Sigmoid colon (tissue), 7 donors: ENCODE measurements around the gene ARL10. TPM values are rescaled to one million over a fixed set of nuclear protein-coding genes. Genes with fewer than 3 reads are reported as not detected.

Experiments
- DNase-seq: peaks from one replicate; pipeline ENCODE4 v3.0.0-alpha.2; 2019
- H3K27ac ChIP-seq, 4 donors: fragments of 200-600 bp; sonication (generic); one replicate each; pipeline ENCODE4 v1.5.1; 2016 to 2019; ENCODE audit warnings: mild to moderate bottlenecking in 1 of 4
- H3K27me3 ChIP-seq, 3 donors: fragments of 200-600 bp; sonication (generic); one replicate each; pipeline ENCODE4 v1.5.1; 2019; ENCODE audit warnings: mild to moderate bottlenecking in 1 of 3
- H3K36me3 ChIP-seq, 4 donors: fragments of 200-600 bp; sonication (generic); one replicate each; pipeline ENCODE4 v1.5.1; 2016 to 2019
- H3K4me1 ChIP-seq, 4 donors: fragments of 200-600 bp; sonication (generic); one replicate each; pipeline ENCODE4 v1.5.1; 2017 to 2019
- H3K4me3 ChIP-seq, 4 donors: fragments of 200-600 bp; sonication (generic); one replicate each; pipeline ENCODE4 v1.5.1; 2017 to 2019; ENCODE audit warnings: mild to moderate bottlenecking in 2 of 4, moderate library complexity in 1 of 4
- H3K9me3 ChIP-seq, 4 donors: fragments of 200-600 bp in 3 of 4; sonication (generic) in 3 of 4; one replicate each; pipeline versions ENCODE4 v1.5.1 to v1.6.1; 2013 to 2019
- CTCF ChIP-seq, 4 experiments: fragments of 450-650 bp in 3 of 4; fragments of 200-600 bp in 1 of 4; IDR thresholded peaks; one replicate each; pipeline ENCODE4 v1.5.1; 2016 to 2019; ENCODE audit warnings: antibody characterized with exemption in 4 of 4, mild to moderate bottlenecking in 3 of 4, moderate library complexity in 2 of 4
- EP300 ChIP-seq, 4 donors: sonication (generic); formaldehyde crosslinking; IDR thresholded peaks; one replicate each; pipeline ENCODE4 v1.6.1; 2017; ENCODE audit warnings: antibody characterized with exemption in 4 of 4
- POLR2A ChIP-seq, 2 donors: fragments of 450-650 bp; IDR thresholded peaks; one replicate each; pipeline ENCODE4 v1.6.1; 2016; ENCODE audit warnings: antibody characterized with exemption in 2 of 2, mild to moderate bottlenecking in 2 of 2, moderate library complexity in 2 of 2
- POLR2AphosphoS5 ChIP-seq, 4 donors: sonication (generic); formaldehyde crosslinking; IDR thresholded peaks; one replicate each; pipeline ENCODE4 v1.6.1; 2017; ENCODE audit warnings: antibody characterized with exemption in 4 of 4
- WGBS, 2 donors: extraction: QIAGEN DNeasy Blood & Tissue Kit; methylation state at CpG; one replicate each; pipeline ENCODE4 v1.1.7; 2013; 5-methylcytosine and 5-hydroxymethylcytosine counted together
- intact Hi-C: fragments of 100-400 bp; cut with DNase I; formaldehyde crosslinking; loops from one replicate; pipeline ENCODE4 v1.15.1; 2023
- polyA plus RNA-seq, 3 donors: library from polyadenylated mRNA; stranded (reverse); fragments of 200-250 nt; gene quantifications; one replicate each; pipeline ENCODE4 v1.2.3, GENCODE V29; 2013
- total RNA-seq, 4 donors: library from RNA; depleted of rRNA; stranded (reverse); fragments of >200 nt; gene quantifications; one replicate each; pipeline ENCODE4 v1.1.0, GENCODE V29; 2016
- donor health status: healthy with polysubstance abuse.
- donor health status: Bipolar disorder and iron deficiency.
- donor health status: healthy.

Gene ARL10
- total and polyA plus RNA-seq, 7 donors: 0.23 to 16.9 (median 5.6) TPM

- TF ChIP-seq POLR2A (IDR thresholded peaks at IDR 0.05) (no peak), EP300 (IDR thresholded peaks at IDR 0.05) (no peak), POLR2AphosphoS5 (IDR thresholded peaks at IDR 0.05) (no peak)
- H3K9me3 ChIP-seq: no peaks in the 10 kb centered on the region
- no peaks in the 10 kb centered on the region for H3K4me1 ChIP-seq
- WGBS, 2 donors: 74 to 88% methylated on average over 2 of the region's 2 CpGs
- no peaks in the 10 kb centered on the region for H3K27me3 ChIP-seq
- H3K36me3 ChIP-seq: peaks cover 9 to 49% (median 25%) of the 10 kb centered on the region in 4 donors
- H3K27ac ChIP-seq: no peak overlapping the region
- no peak overlapping the region for H3K4me3 ChIP-seq
- DNase-seq: no peak
- intact Hi-C loops: no loop called here
Observed at GRCh38 chr5:176342766-176343458, 22.4 kb upstream of the ARL10 start.

GRCh38 chr5:176350416-176350815 lies 14.9 kb upstream of the ARL10 start:
- 95 to 97% methylated on average over 8 of the region's 8 CpGs for WGBS, 2 donors
- no peaks in the 10 kb centered on the region for H3K4me1 ChIP-seq
- no peak overlapping the region for H3K27ac ChIP-seq
- H3K4me3 ChIP-seq: no peak overlapping the region
- TF ChIP-seq POLR2AphosphoS5 (IDR thresholded peaks at IDR 0.05) (no peak), POLR2A (IDR thresholded peaks at IDR 0.05) (no peak), EP300 (IDR thresholded peaks at IDR 0.05) (no peak), CTCF (IDR thresholded peaks at IDR 0.05) (no peak)
- no peaks in the 10 kb centered on the region for H3K27me3 ChIP-seq
- DNase-seq: no peak
- H3K9me3 ChIP-seq: no peaks in the 10 kb centered on the region
- intact Hi-C loops: no loop called here
- H3K36me3 ChIP-seq: peaks cover 24 to 100% (median 55%) of the 10 kb centered on the region in 4 donors

GRCh38 chr5:176352116-176352878 lies 13.0 kb upstream of the ARL10 start:
- intact Hi-C loops: no loop called here
- no peak overlapping the region for H3K27ac ChIP-seq

GRCh38 chr5:176353533-176353932 lies 11.8 kb upstream of the ARL10 start:
- Histone ChIP-seq H3K4me3 (no peak overlapping the region), H3K36me3 (peaks cover 14 to 97% (median 33%) of the 10 kb centered on the region in 4 donors), H3K27ac (no peak overlapping the region), H3K27me3 (no peaks in the 10 kb centered on the region), H3K4me1 (no peaks in the 10 kb centered on the region), H3K9me3 (no peaks in the 10 kb centered on the region)
- TF ChIP-seq POLR2AphosphoS5 (IDR thresholded peaks at IDR 0.05): no peak
- TF ChIP-seq EP300 (IDR thresholded peaks at IDR 0.05): no peak
- no peak for TF ChIP-seq CTCF (IDR thresholded peaks at IDR 0.05)
- no peak for TF ChIP-seq POLR2A (IDR thresholded peaks at IDR 0.05)
- intact Hi-C loops: no loop called here
- no peak for DNase-seq
- whole genome bisulfite sequencing, 2 donors: 95 to 97% methylated on average over 4 of the region's 4 CpGs

More at GRCh38 chr5:176352116-176352878, 13.0 kb upstream of the ARL10 start:
- no peak for DNase-seq
- Histone ChIP-seq H3K4me1 (no peaks in the 10 kb centered on the region), H3K9me3 (no peaks in the 10 kb centered on the region), H3K36me3 (peaks cover 20 to 100% (median 42%) of the 10 kb centered on the region in 4 donors), H3K27me3 (no peaks in the 10 kb centered on the region), H3K4me3 (no peak overlapping the region)
- TF ChIP-seq EP300 (IDR thresholded peaks at IDR 0.05): no peak
- no peak for TF ChIP-seq POLR2AphosphoS5 (IDR thresholded peaks at IDR 0.05)
- no peak for TF ChIP-seq POLR2A (IDR thresholded peaks at IDR 0.05)
- no peak for TF ChIP-seq CTCF (IDR thresholded peaks at IDR 0.05)
- WGBS, 2 donors: 94 to 96% methylated on average over 5 of the region's 5 CpGs
